AG09319 (cell line): Measurements from ENCODE around the gene RHPN2.
"Not testable (repeated sequence)": the region's sequence is repeated elsewhere in the genome, so short reads cannot be mapped to it uniquely, and the experiment has no call there.

ENCODE experiments used
- DNase-seq: peaks from one replicate; pipeline ENCODE4 v3.0.0-alpha.2; 2010; ENCODE audit warnings: low read depth; ENCODE audit errors: extremely low read depth
- CTCF ChIP-seq: IDR thresholded peaks from 2 replicates; pipeline ENCODE4 v1.5.1; 2011; ENCODE audit warnings: low read depth, mild to moderate bottlenecking, inconsistent platforms, low read length, moderate library complexity

RHPN2 gene

GRCh38 chr19:33039108-33039599, 25.5 kb downstream of the RHPN2 start:
- DNase-seq, result no peak
- no peak for TF ChIP-seq CTCF

- DNase-seq, result not testable (repeated sequence)
Observed at GRCh38 chr19:33037168-33038025, 27.3 kb downstream of the RHPN2 start.

- not testable (repeated sequence) for DNase-seq
Observed at GRCh38 chr19:33036370-33037167, 28.1 kb downstream of the RHPN2 start.

- DNase-seq, result no peak
- no peak for TF ChIP-seq CTCF
Observed at GRCh38 chr19:33035461-33035860, 29.2 kb downstream of the RHPN2 start.

GRCh38 chr19:33032218-33032781, 32.4 kb downstream of the RHPN2 start:
- TF ChIP-seq CTCF, result no peak
- no peak for DNase-seq

- no peak for TF ChIP-seq CTCF
Observed at GRCh38 chr19:33029746-33030303, 34.9 kb downstream of the RHPN2 start.

GRCh38 chr19:33026602-33027001, 38.1 kb downstream of the RHPN2 start:
- DNase-seq, result not testable (repeated sequence)

More at GRCh38 chr19:33029746-33030303, 34.9 kb downstream of the RHPN2 start:
- DNase-seq, result no peak

- not testable (repeated sequence) for DNase-seq
Observed at GRCh38 chr19:33025468-33026238, 39.0 kb downstream of the RHPN2 start.
